T-helper 1 cell treated with Interleukin-12 subunit alpha and Interleukin-12 subunit beta and Interleukin-4 antibody, amounts not matched to agents 30 ng/mL and 1 ng/mL, for 36 hours (primary cell): Measurements from ENCODE around the gene NCAPD3. TPM values are rescaled to one million over a fixed set of nuclear protein-coding genes. Genes with fewer than 3 reads are reported as not detected.
"Not testable (repeated sequence)": the region's sequence is repeated elsewhere in the genome, so short reads cannot be mapped to it uniquely, and the experiment has no call there.

Source experiments
- intact Hi-C: fragments of 100-400 bp; cut with micrococcal nuclease; formaldehyde crosslinking; loops from one replicate; pipeline ENCODE4 v1.15.1; 2024
- total RNA-seq: library from RNA; stranded (reverse); gene quantifications from 2 replicates; pipeline ENCODE4 v1.2.3, GENCODE V29; 2022

NCAPD3 gene
- total RNA-seq, 1 donor from 2014 or later: 89.5 TPM

DNA sequence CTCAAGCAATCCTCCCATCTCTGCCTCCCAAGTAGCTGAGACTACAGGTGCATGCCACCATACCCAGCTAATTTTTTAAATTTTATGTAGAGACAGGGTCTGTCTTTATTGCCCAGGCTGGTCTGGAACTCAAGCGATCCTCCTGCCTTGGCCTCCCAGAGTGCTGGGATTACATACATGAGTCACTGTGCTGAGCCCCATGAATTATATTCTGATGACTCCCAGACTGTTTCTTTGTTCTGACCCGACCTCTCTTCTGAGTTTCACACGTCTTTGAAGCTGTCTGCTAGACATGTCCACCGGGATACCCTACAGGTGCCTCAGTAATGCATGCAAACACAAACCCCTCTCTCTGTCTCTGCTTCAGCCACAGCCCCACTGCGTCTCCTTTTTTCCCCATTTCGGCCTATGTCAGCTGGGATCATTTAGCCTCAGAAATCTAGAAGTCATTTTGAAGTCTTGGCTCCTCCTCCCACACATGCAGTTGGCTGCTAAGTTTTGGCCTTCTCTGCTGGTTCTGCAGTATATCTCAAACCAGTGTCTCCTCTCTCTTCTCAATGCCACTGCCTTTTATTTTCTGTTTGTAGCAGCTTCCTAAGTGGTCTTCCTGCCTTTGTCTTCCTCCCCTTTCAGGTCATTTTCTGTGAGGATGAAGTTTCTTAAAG, 5.5 kb upstream of the NCAPD3 start:
- intact Hi-C loops: no loop called here

DNA sequence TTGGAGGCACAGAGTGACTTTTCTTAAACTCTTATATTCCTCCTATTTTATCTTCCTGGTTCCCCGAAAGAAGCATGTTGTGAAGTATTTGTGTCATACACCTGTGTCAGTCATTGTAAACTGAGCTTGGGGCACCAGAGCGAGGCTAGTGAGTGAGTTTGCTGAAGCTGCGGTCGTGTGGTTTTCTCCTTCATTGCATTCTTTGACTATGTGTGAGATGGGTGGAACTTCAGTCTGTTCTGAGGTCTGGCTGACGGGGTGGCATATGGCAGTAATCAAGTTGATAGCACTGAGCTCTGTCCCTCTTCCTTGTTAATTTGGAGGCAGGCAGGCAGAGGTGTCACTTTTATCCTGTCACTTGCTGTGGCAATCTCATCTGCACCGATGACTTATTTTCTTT, 4.9 kb upstream of the NCAPD3 start:
- intact Hi-C loops: no loop called here

DNA sequence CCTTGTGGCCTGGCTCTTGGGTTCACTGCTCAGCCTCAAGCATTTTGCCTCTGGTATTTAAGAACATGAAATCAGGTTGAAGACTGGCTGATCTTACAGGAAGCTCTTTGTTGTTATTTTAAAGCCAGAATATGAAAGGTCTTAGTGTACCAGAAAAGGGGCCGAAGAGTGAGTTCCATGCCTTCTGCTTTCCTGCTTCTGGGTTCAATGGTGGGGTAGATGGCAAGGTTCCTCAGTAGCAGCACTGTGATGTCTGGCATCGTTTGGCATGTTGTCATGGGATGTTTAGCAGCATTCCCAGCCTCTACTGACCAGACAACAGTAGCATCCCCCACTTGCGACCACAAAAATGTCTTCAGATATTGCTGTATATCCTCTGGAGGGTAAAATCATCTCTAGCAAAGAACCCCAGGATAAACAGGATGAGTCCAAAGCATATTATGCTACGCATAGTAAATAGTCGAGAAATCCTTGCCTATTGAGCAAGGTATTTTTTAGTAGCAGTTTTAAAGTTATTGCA, 3.1 kb upstream of the NCAPD3 start:
- intact Hi-C loops: no loop called here

DNA sequence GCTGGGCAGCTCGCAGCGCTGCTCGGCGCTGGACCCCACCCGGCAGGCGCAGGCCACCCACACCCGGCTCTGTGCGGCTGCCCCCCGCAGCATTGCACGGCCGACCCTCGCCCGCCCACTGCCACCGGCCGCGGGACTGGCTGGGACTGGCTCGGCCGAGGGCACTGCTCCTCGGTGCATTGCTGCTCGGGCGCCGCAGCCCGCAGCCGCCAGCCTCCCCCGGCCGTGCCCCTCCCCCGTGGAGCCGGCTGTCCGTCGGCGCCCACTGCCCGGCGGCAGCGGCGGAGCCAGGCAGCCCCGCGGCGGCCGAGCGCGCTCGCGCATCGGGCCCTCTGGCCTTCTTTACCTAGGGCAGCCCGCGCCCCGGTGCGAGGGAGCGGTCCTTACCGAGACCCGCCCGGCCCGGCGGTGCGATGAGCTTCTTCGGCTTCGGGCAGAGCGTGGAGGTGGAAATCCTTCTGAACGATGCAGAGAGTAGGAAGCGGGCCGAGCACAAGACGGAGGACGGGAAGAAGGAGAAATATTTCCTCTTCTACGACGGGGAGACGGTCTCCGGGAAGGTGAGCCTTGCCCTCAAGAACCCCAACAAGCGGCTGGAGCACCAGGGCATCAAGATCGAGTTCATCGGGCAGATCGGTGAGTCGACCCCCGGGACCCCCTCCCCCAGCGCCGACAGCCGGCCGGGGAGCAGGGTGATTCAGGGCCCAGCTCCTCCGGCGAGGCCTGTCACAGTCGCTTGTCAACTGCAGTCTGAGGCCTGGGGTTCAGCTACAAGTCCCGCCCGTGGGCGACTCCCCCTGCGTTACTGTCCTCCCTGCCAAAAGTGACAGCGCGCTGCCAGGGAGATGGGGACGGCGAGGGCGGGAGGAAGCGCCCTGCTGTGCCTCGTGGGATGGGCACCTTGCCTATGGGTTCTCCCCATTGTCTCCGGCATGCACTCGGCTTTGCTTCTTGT, 1.2 kb upstream of the NCAPD3 start:
- intact Hi-C loops: loop anchor here (1.0 to 5.0 kb wide), 11 partner anchors 18 to 297 kb away; partner anchors contain the start of genes ACAD8, GLB1L3 and THYN1

DNA sequence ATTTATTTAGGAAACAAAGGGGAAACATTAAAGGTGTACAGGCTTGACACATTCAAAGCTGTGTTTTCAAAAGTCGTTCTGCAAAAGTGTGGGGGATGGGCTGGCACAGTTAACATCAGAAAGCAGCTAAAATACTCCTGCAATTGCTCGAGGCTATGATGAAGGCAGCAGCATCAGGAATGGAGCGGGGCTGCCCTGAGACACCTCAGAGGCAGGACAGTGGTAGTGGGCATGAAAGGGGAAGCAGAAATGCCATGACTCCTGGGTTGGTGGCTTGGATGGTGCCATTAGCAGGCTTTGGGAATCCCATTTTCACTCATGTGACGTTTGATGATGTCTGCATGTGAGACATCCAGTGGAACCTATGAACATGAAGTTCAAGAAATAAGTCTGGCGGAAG, 646 bp downstream of the NCAPD3 start:
- intact Hi-C loops: loop anchor here (5.0 kb wide), 1 partner anchor 186 kb away; no protein-coding TSS in a partner anchor

DNA sequence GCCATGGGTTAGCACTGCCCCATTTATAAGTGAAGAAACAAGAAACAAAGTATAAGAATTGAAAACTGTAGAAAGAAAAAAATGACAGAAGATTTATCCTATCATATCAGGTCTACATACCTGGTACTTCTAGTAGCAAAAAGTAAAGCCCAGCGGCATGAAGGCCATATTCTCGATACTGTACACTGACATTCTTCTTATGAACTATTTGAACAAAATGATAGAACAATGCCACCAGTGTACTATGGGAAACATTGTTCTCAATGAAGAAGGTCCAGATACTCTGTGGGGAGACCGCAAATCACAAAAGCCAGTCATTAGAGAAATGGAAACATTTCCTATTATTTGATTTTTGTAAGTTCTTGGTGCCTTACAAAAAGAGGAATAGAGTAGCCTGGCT, 7.0 kb downstream of the NCAPD3 start:
- intact Hi-C loops: no loop called here

DNA sequence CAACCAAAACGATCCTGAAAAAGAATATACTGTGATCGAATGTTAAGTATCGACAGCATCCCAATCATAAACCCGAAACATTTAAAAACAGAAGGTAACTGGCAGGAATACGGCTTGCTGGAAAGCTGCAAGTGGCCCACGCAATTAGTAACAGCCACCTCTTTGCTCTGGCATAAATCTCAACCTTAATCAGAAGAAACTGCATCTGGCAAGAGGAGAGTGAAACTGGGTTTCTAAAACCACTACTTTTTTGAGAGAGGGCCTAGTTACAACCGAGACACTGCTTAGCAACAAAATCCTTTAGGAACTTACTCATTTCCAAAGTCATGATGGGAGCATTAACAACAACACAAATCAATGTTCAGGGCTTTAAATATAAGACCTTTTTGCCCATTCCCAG, 7.9 kb downstream of the NCAPD3 start:
- intact Hi-C loops: no loop called here

DNA sequence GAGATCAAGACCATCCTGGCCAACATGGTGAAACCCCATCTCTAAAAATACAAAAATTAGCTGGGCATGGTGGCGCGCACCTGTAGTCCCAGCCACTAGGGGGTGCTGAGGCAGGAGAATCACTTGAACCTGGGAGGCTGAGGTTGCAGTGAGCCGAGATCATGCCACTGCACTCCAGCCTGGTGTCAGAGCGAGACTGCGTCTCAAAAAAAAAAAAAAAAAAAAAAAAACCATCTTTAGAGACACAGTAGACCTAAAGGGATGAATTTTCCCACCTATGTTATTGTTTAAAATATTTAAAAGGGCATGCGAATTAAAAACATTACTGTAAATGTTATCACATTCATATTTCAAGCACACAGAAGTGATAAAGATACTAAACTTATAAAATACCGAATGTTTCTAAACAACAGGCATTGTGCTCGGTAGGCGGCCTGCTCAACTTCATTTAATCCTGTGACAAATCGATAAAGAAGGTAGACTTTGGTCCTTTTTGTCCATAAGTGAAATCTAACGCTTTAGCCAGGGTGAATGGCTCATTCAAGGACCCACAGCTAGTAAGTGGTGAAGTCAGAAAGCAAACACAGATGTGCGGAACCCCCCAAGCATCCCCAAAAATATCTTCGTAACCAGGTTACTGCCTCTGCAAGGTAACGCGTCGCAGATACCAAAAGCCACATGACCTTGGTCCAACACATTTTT, 16.1 kb downstream of the NCAPD3 start:
- intact Hi-C loops: loop anchor here (1.0 to 5.0 kb wide), 6 partner anchors 17 to 280 kb away; partner anchors contain the start of genes ACAD8, GLB1L2, THYN1 and VPS26B

DNA sequence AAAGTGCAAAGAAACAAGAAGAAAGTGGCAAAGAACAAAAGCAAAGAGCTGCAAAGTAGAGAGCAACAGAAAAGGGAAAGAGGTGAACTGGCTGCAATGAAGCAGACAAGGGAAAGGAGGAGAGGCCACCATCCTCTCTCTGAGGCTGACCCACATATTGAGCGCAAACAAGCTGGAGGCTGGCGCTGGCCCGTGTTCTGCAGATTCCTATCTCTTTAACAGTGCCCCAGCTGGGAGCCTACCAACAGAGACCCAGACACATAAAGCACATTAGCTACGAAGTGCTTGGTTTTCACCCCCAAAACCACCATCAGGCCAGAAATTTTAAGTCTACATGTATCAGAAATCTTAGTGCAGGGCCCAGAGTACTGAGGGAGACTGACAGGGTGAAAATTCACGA, 17.6 kb downstream of the NCAPD3 start:
- intact Hi-C loops: loop anchor here (5.0 kb wide), 1 partner anchor 126 kb away; the partner anchor contains the start of gene GLB1L2

DNA sequence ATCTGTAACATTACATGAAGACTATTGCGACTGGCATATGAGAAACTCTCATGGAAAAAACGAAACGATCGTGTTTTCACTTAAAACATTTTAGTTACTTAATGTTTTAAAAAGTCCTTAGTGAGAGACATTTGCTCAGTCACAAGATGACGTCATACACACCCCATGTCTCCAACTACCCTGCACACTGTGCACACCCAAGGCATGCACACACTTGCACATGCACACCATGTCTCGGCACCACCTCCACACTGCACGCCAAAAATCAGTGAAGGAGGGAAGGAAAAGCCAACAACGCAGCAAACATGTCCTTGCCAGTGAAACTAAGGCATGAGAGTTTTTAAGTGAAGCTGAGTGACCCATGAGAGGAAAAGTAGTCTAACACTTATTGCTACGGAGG, 18.0 kb downstream of the NCAPD3 start:
- intact Hi-C loops: loop anchor here (5.0 kb wide), 1 partner anchor 127 kb away; the partner anchor contains the start of gene GLB1L2

DNA sequence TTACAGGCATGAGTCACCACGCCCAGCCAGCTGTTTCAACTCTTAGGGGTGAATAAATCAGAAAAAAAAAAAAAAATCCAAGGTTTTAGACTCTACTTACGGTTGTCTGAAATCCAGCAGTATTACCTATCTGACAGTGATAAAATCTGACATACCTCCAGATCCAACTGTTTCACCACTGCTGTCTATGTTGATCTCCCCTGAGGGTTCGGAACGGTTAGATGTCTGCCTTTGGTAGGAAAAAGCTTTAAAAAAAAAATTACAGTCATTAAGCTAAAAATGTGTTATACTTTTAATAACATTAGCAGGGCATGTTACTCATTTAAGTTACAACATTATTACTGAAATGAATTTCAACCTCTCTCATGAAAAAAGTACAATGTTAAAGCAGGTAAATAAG, 21.1 kb downstream of the NCAPD3 start:
- intact Hi-C loops: no loop called here

DNA sequence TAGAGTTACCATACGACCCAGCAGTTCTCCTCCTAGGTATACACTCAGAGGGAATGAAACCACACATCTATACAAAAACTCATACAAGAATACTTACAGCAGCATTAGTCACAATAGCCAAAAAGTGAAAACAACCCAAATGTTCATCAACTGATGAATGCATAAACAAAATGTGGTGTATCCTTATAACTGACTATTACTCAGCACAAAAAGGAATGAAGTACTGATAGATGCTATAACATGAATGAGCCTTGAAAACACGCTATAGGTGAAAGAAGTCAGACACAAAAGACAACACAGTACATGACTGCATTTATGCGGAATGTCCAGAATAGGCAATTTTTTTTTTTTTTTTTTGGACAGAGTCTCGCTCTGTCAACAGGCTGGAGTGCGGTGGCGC, 23.1 kb downstream of the NCAPD3 start:
- intact Hi-C loops: no loop called here

DNA sequence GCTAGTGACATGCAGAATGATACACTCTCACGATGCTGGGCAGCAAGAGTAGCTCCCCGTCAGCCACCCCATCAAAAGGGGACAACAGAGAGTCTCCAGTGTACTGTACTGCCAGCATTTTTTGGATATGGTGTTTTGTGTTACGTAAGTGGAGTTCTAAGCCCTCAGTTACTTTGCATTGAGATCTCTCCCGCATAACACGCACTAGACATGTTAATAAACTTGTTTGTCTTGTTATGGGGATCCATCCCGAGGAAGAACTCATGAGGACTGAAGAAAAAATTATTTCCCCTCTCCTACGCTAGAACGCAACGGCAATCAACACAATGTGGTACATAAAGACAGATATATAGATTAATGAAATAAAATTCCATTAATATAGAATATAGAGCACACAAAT, 24.2 kb downstream of the NCAPD3 start:
- intact Hi-C loops: loop anchor here (5.0 kb wide), 1 partner anchor 162 kb away; no protein-coding TSS in a partner anchor

DNA sequence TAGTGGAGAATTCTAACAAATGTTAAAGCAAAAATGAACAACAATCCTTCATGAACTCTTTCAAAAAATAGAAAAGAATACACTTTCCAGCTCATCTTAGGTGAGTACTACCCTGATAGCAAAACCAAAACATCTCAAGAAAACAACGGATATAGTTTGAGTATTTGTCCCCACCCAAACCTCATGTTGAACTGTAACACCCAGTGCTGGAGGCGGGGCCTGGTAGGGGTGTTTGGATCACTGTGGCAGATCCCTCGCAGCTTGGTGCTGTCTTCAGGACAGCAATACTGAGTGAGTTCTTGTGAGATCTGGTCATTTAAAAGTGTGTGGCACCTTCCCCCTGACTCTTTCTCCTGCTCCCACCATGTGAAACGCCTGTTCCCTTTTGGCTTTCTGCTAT, 27.0 kb downstream of the NCAPD3 start:
- intact Hi-C loops: loop anchor here (5.0 kb wide), 1 partner anchor 159 kb away; no protein-coding TSS in a partner anchor

DNA sequence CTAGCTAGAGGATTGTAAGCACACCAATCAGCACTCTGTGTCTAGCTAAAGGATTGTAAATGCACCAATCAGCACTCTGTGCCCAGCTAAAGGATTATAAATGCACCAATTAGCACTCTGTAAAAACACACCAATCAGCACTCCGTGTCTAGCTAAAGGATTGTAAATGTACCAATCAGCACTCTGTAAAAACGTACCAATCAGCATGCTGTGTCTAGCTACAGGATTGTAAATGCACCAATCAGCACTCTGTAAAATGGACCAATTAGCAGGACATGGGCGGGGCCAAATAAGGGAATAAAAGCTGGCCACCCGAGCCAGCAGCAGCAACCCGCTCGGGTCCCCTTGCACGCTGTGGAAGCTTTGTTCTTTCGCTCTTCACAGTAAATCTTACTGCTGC, 35.7 kb downstream of the NCAPD3 start:
- intact Hi-C loops: not testable (repeated sequence)

DNA sequence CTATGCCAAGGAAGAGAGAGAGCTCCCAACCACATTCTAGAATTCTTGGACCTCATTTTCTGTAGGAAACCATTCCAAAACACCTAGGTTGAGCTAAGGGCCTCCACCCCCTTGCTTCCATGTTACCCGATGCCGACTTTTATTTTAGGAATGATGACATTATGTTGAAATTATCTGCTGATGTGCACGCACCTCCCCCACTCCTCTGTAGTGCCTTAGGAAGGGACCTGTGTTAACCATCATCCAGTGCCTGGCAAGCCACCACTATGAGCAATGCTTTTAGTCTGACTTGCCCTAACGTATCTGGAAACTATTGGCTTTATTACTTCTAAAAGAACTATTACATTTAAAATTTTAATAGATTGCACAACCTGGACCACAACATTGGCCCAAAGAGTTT, 42.1 kb downstream of the NCAPD3 start:
- intact Hi-C loops: no loop called here

DNA sequence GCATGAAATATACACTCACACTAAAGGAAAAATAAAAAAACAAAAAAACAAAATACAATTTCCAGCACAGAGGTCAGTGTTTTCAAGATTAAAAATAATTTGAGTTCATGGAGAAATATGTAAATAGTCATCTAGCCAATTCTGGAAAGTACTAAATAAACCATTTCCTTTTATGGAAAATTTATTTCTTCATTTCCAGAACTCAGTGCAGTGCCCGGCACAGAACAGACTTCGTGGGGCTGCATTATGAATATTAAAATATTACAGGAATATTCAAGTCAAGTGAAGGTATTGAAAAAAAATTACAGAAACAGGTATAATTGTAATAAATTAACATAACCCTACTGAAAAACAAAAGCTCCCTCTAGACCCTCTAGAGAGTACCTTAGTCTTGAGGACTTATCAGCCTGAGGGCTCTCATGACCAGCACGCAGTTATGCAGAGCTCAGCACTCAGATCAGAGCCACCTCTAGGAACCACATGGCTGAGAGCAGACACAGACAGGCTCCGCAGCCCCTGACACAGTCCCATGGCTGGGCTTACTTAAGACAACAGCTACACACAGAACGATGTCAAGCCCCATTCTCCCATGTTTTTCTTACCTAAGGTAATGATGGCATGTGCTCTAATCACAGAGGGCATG, 45.6 kb downstream of the NCAPD3 start:
- intact Hi-C loops: no loop called here

DNA sequence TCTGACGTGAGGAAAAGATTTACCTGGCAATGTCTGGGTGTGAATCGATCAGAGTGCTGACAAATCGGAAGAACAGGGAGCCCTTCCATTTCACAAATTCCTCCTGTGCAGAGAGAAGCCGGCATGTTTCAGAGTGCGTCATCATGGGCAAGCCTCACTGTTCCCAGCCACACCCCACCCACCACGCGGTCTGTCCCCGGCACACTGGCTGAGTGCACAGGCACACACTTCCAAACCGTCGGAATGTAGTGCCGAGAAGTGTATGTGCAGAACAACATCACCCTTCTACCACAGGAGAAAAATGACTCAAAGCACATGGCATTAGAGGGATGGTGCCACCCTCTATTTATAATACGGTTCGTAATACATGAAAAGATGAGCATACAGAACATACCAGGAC, 47.5 kb downstream of the NCAPD3 start:
- intact Hi-C loops: no loop called here

DNA sequence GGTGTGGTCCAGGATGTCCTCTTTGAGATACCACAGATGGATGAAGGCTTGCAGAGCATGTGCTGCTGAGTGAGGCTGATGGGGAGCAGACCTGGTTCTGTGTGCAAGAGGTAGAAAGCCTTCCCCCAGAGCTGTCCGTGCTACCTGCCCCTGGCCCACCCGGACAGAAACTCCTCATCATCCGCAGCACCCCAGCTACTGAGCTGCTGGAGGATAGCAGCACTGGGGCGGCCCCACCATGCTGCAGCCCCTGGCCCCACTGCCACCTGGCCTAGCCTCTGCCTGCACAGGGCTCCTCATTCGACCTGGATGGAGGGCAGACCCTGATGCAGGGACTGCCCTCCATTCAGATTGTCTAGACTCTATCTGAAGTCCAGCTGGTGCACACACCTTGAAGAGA, 50.5 kb downstream of the NCAPD3 start:
- intact Hi-C loops: no loop called here

DNA sequence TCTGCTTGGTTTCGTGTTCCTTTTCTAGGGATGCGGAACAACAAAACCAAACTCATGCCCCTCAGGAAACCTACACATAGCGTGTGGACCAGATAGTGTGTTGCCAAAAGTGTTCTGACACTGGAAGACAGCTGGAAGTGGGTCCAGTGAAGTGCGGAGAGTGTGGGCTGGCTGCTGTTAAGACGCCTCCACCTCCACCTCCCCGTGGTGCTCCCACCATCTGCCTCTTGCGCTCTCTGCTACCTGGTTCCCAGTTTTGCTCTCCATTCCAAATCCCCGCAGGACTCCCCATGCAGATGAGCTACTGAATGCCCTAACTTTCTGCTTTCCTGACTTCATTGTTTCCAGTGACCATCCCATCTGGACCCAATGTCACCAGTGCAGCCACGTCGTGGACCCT, 51.8 kb downstream of the NCAPD3 start:
- intact Hi-C loops: no loop called here

DNA sequence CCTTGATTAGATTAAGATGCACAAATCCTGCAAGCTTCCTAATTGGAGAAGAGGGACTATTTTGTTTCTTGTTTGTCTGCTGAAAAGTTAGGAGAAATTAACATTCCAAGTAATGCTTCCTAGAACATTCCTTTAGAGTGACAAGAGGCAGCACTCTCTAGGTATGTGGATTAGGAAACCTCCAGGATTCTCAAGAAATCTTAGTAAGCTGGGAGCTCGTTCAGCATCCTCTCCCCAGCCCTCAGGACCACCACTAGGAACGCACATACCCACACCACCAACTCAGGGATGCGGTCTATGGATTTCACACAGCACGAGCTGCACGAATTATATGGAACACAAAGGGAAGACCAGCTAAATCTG, 52.9 kb downstream of the NCAPD3 start:
- intact Hi-C loops: no loop called here
